GM13977 (cell line): ENCODE results near the gene SFTA2.

Experiments used
- DNase-seq: peaks from one replicate; pipeline ENCODE4 v3.0.0; 2012; ENCODE audit warnings: low spot score
- in situ Hi-C: fragments of 300-500 bp; cut with MboI; formaldehyde crosslinking; loops from one replicate; pipeline ENCODE4 v1.12.0; 2022; ENCODE audit warnings: low sequenced_read_pairs, low pct_unique_long_range_greater_than_20kb, mixed read lengths, inconsistent platforms; ENCODE audit not compliant: unreplicated experiment
- TF ChIP-seq, protein P1 (sequence below): IDR thresholded peaks from 2 replicates; pipeline ENCODE4 v1.5.1; 2012; ENCODE audit warnings: mild to moderate bottlenecking, control low read depth; ENCODE audit not compliant: insufficient read depth; ENCODE audit errors: extremely low read depth, missing control alignments

Gene SFTA2

DNA sequence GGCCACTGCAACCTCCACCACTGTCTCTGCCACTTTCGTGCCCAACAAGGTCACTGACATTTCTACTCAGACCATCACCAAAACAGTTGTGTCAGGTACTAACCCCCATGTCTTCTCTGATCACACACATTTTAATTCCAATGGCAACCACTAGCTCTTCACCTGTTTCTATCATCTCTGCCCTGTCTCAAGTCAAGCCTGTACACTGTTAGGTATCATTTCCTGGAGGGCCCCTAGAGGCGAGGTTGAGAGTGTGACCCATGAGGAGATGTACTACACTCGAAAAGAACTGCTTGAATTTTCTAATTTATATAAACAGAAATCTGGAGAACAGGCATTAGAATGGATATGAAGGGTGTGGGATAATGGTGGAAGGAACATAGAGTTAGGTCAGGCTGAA lies 34.2 kb upstream of the SFTA2 start:
- in situ Hi-C loops, result no loop called here
- TF ChIP-seq, protein P1, sequence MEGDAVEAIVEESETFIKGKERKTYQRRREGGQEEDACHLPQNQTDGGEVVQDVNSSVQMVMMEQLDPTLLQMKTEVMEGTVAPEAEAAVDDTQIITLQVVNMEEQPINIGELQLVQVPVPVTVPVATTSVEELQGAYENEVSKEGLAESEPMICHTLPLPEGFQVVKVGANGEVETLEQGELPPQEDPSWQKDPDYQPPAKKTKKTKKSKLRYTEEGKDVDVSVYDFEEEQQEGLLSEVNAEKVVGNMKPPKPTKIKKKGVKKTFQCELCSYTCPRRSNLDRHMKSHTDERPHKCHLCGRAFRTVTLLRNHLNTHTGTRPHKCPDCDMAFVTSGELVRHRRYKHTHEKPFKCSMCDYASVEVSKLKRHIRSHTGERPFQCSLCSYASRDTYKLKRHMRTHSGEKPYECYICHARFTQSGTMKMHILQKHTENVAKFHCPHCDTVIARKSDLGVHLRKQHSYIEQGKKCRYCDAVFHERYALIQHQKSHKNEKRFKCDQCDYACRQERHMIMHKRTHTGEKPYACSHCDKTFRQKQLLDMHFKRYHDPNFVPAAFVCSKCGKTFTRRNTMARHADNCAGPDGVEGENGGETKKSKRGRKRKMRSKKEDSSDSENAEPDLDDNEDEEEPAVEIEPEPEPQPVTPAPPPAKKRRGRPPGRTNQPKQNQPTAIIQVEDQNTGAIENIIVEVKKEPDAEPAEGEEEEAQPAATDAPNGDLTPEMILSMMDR, result no peak
- no peak for DNase-seq

DNA sequence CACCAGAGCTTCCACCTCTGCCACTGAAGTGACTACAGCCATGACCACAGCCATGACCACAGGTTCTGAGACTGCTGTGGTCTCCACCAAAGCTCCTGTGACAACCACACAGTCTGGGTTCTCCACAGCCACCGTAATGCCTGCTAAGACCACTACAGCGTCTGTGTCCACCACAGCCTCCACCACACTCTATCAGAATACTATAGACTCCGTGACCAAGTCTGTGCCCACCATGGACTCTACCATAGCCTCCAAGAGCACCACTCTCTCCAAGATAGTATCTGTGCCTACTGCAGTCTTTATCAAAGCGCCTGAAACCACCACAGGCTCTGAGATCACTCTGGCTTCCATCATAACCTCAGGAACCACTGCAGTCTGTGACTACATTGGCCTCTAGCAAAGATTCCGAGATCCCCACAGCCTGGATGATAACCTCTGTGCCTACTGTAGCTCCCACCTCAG lies 33.2 kb upstream of the SFTA2 start:
- in situ Hi-C loops, result no loop called here
- DNase-seq, result no peak
- TF ChIP-seq, protein P1, result no peak

DNA sequence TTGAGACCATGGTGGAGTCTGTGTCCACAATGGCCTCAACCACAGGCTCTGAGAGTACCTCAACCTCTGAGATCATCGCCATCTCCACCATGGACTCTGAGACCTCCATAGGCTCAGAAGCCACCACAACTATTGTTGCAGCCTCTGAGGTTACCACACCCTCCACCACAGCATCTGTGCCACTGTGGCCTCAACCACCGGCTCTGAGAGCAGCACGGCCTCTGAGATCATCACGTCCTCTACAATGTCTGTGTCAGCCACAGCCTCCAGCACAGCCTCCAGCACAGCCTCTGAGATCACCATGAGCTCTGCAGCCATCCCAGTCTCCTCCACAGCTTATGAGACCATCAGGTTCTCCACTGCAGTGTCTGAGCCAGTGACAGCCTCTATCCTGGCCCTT lies 32.1 kb upstream of the SFTA2 start:
- no peak for DNase-seq
- in situ Hi-C loops, result no loop called here
- TF ChIP-seq, protein P1, result no peak

DNA sequence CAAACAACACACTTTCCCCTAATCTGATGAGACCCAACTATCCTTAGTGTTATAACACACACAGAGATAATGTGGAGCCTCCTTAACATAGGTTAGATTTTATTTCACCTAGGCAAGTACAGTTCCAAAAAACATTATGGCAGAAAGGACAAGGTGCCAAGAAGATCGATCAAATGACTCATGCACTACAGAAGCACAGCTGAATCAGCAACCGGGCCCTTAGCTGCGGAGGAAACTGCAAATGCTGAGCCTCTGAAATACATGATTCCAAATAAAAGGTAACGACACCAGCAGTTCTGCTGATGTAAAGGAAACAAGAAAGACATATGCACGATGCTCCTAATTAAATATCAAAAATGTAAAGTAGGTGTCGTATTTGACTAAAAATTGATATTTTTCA lies 31.7 kb upstream of the SFTA2 start:
- TF ChIP-seq, protein P1, result no peak
- no peak for DNase-seq
- in situ Hi-C loops, result no loop called here

DNA sequence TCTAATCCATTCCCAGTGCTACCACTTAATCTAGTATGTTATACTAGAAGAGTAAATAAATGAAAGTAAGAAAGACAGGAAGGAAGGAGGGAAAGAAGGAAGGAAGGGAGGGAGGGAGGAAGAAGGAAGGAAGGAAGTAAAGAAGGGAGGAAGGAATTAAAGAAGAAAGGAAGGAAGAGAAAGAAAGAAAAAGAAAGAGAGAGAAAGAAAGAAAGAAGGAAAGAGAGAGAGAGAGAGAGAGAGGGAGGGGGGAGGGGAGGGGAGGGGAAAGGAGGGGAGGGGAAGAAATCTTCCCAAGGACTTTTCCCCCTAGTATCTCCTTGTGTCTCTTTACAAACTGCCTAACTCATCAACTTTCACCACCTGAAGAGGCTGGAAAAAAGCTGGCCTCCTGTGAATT lies 30.7 kb upstream of the SFTA2 start:
- in situ Hi-C loops, result no loop called here
- no peak for DNase-seq

DNA sequence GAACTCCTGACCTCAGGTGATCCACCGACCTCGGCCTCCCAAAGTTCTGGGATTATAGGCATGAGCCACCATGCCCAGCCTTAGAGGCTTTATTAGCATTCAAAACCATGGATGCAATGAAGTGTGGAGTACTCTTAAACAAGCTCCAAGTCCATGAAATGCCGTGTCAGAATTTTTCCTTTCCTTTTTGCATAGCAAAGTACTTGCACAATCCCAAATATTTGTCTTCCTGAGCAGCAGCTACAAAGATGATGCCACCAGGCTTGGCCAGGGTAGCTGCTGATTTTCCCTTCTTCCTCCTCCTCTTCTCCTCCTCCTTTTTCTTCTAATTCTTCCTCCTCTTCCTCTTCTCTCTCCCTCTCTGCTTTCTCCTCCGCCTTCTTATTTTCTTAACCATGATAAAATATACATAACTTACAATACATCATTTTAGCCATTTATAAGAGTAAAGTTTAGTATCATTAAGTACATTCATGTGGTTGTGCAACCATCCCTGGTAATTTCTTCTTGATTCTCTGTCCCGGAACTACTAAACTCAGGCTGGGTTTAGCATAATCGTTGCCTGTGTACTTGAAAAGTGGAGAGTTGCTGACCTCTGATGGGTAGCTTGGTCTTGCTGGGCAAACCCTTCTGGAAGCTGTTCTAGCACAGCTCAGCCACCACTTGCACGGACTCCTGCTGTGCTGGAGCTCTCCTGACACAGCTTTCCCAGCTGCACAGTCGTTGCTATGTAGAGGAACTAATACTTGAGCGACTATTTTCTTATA lies 29.1 kb upstream of the SFTA2 start:
- in situ Hi-C loops, result no loop called here
- DNase-seq, result no peak
- TF ChIP-seq, protein P1, result no peak

More for the DNA sequence above, 30.7 kb upstream of the SFTA2 start:
- TF ChIP-seq, protein P1, result no peak
